Astrocyte (in vitro differentiated cells and primary cell): Measurements from ENCODE around the gene IRX5.

Source experiments
- EZH2 ChIP-seq: IDR thresholded peaks from 2 replicates; pipeline ENCODE4 v1.6.1; 2012; ENCODE audit warnings: mild to moderate bottlenecking, low read length, inconsistent platforms; ENCODE audit not compliant: insufficient read depth
- TF ChIP-seq, protein P1 (sequence below): IDR thresholded peaks from 2 replicates; pipeline ENCODE4 v1.5.1; 2011; ENCODE audit warnings: low read depth, mild to moderate bottlenecking, inconsistent platforms, low read length, moderate library complexity; ENCODE audit not compliant: insufficient read depth

DNA sequence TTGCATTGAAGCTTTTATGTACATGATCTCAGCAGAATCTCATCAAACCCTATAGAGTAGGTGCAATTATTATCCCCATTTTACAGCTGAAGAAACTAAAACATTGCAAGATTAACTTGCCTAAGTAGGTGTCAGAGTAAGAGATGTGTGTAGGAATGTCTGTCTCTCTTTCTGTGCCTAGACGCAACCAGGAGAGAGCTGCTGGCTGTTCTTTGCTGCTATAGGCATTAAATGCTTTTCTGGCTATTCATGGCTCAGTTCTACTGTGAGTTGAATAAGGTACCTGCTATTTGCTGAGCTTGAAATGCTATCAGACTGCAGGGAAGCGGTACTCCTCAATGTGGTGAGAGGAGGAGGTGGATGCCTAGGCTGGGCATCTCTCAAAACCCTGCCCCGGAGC lies 17.0 kb downstream of the IRX5 start:
- TF ChIP-seq, protein P1, sequence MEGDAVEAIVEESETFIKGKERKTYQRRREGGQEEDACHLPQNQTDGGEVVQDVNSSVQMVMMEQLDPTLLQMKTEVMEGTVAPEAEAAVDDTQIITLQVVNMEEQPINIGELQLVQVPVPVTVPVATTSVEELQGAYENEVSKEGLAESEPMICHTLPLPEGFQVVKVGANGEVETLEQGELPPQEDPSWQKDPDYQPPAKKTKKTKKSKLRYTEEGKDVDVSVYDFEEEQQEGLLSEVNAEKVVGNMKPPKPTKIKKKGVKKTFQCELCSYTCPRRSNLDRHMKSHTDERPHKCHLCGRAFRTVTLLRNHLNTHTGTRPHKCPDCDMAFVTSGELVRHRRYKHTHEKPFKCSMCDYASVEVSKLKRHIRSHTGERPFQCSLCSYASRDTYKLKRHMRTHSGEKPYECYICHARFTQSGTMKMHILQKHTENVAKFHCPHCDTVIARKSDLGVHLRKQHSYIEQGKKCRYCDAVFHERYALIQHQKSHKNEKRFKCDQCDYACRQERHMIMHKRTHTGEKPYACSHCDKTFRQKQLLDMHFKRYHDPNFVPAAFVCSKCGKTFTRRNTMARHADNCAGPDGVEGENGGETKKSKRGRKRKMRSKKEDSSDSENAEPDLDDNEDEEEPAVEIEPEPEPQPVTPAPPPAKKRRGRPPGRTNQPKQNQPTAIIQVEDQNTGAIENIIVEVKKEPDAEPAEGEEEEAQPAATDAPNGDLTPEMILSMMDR = no peak
- TF ChIP-seq EZH2 = no peak
